PC-3 (cell line): ENCODE results near the gene PSMB4. TPM values are rescaled to one million over a fixed set of nuclear protein-coding genes. Genes with fewer than 3 reads are reported as not detected.

Experiments used
- ATAC-seq: fragments of 200-7000 bp; cut with Tn5 transposase; 2 replicates; pipeline ENCODE4 v1.9.1; 2020; ENCODE audit warnings: mild to moderate bottlenecking, moderate library complexity
- BruUV-seq: library from RNA; stranded (reverse); fragments of 400-500 nt; replicated peaks from 2 replicates; lab custom pipeline; 2021; lab: Mats Ljungman, UMichigan
- CTCF ChIA-PET: fragments of 300-600 bp; sonication (Branson Sonifier 250); formaldehyde crosslinking; loops from one replicate; lab custom pipeline; 2022; ENCODE audit warnings: antibody characterized with exemption; lab: Charles Lee
- POLR2A ChIA-PET: fragments of 300-600 bp; sonication (Branson Sonifier 250); formaldehyde crosslinking; loops from one replicate; lab custom pipeline; 2022; ENCODE audit warnings: antibody characterized with exemption; ENCODE audit not compliant: unreplicated experiment; lab: Charles Lee
- DNase-seq: peaks from one replicate; pipeline ENCODE4 v3.0.0-alpha.2; 2015
- H2AFZ ChIP-seq: fragments of 300-600 bp; sonication (generic); 2 replicates; pipeline ENCODE4 v1.6.0; 2016; ENCODE audit warnings: antibody characterized with exemption, low read length
- H3F3A ChIP-seq: fragments of 300-600 bp; sonication (generic); one replicate; pipeline ENCODE4 v1.6.0; 2017; ENCODE audit warnings: antibody characterized with exemption, low read length, control low read depth, mild to moderate bottlenecking; ENCODE audit not compliant: unreplicated experiment
- H3K27ac ChIP-seq: fragments of 300-600 bp; sonication (generic); 2 replicates; pipeline ENCODE4 v1.5.1; 2016; ENCODE audit warnings: mild to moderate bottlenecking, low read length
- H3K27me3 ChIP-seq: fragments of 300-600 bp; sonication (generic); 2 replicates; pipeline ENCODE4 v1.6.1; 2016; ENCODE audit warnings: low read length, mixed read lengths
- H3K36me3 ChIP-seq: fragments of 300-600 bp; sonication (generic); 2 replicates; pipeline ENCODE4 v1.6.1; 2016; ENCODE audit warnings: low read depth, mixed run types, low read length, mixed read lengths
- H3K4me1 ChIP-seq: fragments of 300-600 bp; sonication (generic); 2 replicates; pipeline ENCODE4 v1.5.1; 2016; ENCODE audit warnings: low read length; ENCODE audit not compliant: insufficient read depth
- H3K4me2 ChIP-seq: fragments of 300-600 bp; sonication (generic); 2 replicates; pipeline ENCODE4 v1.6.0; 2016; ENCODE audit warnings: low read length
- H3K4me3 ChIP-seq: fragments of 300-600 bp; sonication (generic); 2 replicates; pipeline ENCODE4 v1.5.1; 2016; ENCODE audit warnings: mild to moderate bottlenecking, low read length, mixed read lengths
- H3K79me2 ChIP-seq: fragments of 300-600 bp; sonication (generic); 2 replicates; pipeline ENCODE4 v1.6.1; 2017; ENCODE audit warnings: low read length, mixed read lengths
- H3K9ac ChIP-seq: fragments of 300-600 bp; sonication (generic); 2 replicates; pipeline ENCODE4 v1.6.0; 2016; ENCODE audit warnings: mild to moderate bottlenecking, low read length
- H3K9me2 ChIP-seq: fragments of 300-600 bp; sonication (generic); replicated peaks from 2 replicates; pipeline ENCODE4 v1.6.1; 2016; ENCODE audit warnings: mixed run types, low read length, mixed read lengths
- H3K9me3 ChIP-seq: fragments of 300-600 bp; sonication (generic); 2 replicates; pipeline ENCODE4 v1.6.1; 2016; ENCODE audit warnings: low read length, mixed read lengths
- H4K20me1 ChIP-seq: fragments of 300-600 bp; sonication (generic); 2 replicates; pipeline ENCODE4 v1.6.1; 2016; ENCODE audit warnings: low read length, mixed read lengths
- CTCF ChIP-seq: fragments of 300-600 bp; sonication (generic); conservative IDR thresholded peaks from 2 replicates; pipeline ENCODE4 v1.5.1; 2017; ENCODE audit warnings: antibody characterized with exemption, low read depth, mild to moderate bottlenecking, low read length
- EZH2 ChIP-seq: fragments of 300-600 bp; sonication (generic); IDR thresholded peaks from one replicate; pipeline ENCODE4 v1.6.1; 2017; ENCODE audit warnings: antibody characterized with exemption, mild to moderate bottlenecking, low read length; ENCODE audit not compliant: unreplicated experiment
- EZH2phosphoT487 ChIP-seq: fragments of 300-600 bp; sonication (generic); IDR thresholded peaks from 2 replicates; pipeline ENCODE4 v1.6.1; 2018; ENCODE audit warnings: mild to moderate bottlenecking, antibody characterized with exemption, low read length, borderline replicate concordance
- intact Hi-C: fragments of 100-400 bp; cut with micrococcal nuclease; formaldehyde crosslinking; loops from 2 replicates; pipeline ENCODE4 v1.9.0; 2023
- total RNA-seq: library from RNA; depleted of rRNA; stranded (reverse); fragments of >200 nt; gene quantifications from 2 replicates; pipeline ENCODE4 v1.2.3, GENCODE V29; 2014

Gene PSMB4
- total RNA-seq, 1 experiment from 2014 or later = 818 TPM

GRCh38 chr1:151416231-151416630 lies 16.9 kb downstream of the PSMB4 start:
- no peaks in the 10 kb centered on the region for H3K4me1 ChIP-seq
- ChIA-PET POLR2A (no interaction called here), CTCF (interaction anchor here (0.6 kb wide), 2 partner anchors 69 to 238 kb away, joined by 4 read pairs; partner anchors contain the start of gene RFX5)
- H3K36me3 ChIP-seq = peaks cover 48% of the 10 kb centered on the region
- no peak overlapping the region for H3K4me2 ChIP-seq
- TF ChIP-seq EZH2phosphoT487 (no peak), EZH2 (no peak), CTCF (no peak)
- no peaks in the 10 kb centered on the region for H4K20me1 ChIP-seq
- no peak overlapping the region for H2AFZ ChIP-seq
- H3F3A ChIP-seq = no peaks in the 10 kb centered on the region
- H3K9me3 ChIP-seq = no peaks in the 10 kb centered on the region
- ATAC-seq (no peak), DNase-seq (peak; percentile 41)
- no peaks in the 10 kb centered on the region for H3K27me3 ChIP-seq
- no TSS peak for BruUV-seq
- no peak overlapping the region for H3K4me3 ChIP-seq
- no peaks in the 10 kb centered on the region for H3K79me2 ChIP-seq
- H3K27ac ChIP-seq = no peak overlapping the region
- no peaks in the 10 kb centered on the region for H3K9me2 ChIP-seq
- intact Hi-C loops = no loop called here
- H3K9ac ChIP-seq = no peak overlapping the region

GRCh38 chr1:151418081-151418480 lies 18.7 kb downstream of the PSMB4 start:
- POLR2A ChIA-PET = no interaction called here
- peaks cover 46% of the 10 kb centered on the region for H3K36me3 ChIP-seq
- BruUV-seq = no TSS peak

More at GRCh38 chr1:151418081-151418480, 18.7 kb downstream of the PSMB4 start:
- CTCF ChIA-PET = interaction anchor here (0.6 kb wide), 1 partner anchor 24 kb away, joined by 3 read pairs; no protein-coding TSS in a partner anchor
- Histone ChIP-seq H3K79me2 (no peaks in the 10 kb centered on the region), H3K9me3 (no peaks in the 10 kb centered on the region), H3K4me2 (no peak overlapping the region), H3K9me2 (no peaks in the 10 kb centered on the region), H2AFZ (no peak overlapping the region), H3K4me3 (no peak overlapping the region), H3K9ac (no peak overlapping the region), H3F3A (no peaks in the 10 kb centered on the region), H3K27ac (no peak overlapping the region), H3K4me1 (no peaks in the 10 kb centered on the region), H3K27me3 (no peaks in the 10 kb centered on the region), H4K20me1 (no peaks in the 10 kb centered on the region)
- intact Hi-C loops = no loop called here
- TF ChIP-seq EZH2 = no peak
- no peak for TF ChIP-seq CTCF
- no peak for TF ChIP-seq EZH2phosphoT487
- DNase-seq (no peak), ATAC-seq (no peak)
